Measurements from ENCODE around the gene BOK.

DNA sequence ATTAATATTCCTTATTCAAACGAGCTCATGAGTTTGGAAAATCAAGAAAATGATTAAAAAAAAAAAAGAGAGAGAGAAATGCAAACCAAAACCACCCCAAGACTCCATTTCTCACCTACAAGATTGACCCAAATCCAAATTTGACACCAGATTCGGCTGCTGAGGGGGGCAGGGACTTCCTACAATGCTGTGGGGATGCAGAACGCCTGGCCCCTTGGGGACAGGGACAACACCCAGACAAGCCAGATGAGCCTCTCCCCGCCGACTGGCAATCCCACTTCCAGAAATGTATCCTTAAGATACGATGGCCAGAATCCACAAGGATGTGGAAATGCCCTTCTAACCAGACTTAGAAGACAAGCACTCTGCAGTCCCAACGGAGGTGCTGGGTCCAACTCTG, 20.7 kb downstream of the BOK start:
- TF ChIP-seq, protein P1, sequence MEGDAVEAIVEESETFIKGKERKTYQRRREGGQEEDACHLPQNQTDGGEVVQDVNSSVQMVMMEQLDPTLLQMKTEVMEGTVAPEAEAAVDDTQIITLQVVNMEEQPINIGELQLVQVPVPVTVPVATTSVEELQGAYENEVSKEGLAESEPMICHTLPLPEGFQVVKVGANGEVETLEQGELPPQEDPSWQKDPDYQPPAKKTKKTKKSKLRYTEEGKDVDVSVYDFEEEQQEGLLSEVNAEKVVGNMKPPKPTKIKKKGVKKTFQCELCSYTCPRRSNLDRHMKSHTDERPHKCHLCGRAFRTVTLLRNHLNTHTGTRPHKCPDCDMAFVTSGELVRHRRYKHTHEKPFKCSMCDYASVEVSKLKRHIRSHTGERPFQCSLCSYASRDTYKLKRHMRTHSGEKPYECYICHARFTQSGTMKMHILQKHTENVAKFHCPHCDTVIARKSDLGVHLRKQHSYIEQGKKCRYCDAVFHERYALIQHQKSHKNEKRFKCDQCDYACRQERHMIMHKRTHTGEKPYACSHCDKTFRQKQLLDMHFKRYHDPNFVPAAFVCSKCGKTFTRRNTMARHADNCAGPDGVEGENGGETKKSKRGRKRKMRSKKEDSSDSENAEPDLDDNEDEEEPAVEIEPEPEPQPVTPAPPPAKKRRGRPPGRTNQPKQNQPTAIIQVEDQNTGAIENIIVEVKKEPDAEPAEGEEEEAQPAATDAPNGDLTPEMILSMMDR (IDR thresholded peaks at IDR 0.05 in 4 of 5, conservative IDR thresholded peaks at IDR 0.05 in 1 of 5): no peak
- no peak for TF ChIP-seq POLR2A (IDR thresholded peaks at IDR 0.05)
